ENCODE results near the gene PRKCH. TPM values are rescaled to one million over a fixed set of nuclear protein-coding genes. Genes with fewer than 3 reads are reported as not detected.

PRKCH gene
- total RNA-seq, 1 experiment from 2014 or later, result 5.2 TPM

DNA sequence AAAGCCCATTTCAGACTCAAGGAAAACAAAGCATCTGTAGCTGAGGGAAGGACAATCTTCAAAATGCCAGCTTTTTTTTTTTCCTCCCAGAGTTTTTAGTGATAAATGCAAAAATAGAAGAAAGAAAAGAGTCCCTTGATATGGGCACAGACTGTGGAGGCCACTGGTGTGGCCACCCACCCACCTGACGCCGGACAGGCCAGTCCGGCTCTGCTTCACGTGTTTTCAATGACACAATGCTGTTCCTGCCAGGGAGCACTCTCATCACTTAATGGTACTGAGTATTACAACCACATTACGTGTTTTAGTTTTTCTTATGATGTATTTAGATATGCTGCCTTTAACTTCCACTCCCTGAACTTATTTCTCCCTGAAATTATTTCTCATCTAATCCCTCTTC, 218.3 kb downstream of the PRKCH start:
- H2BK20ac ChIP-seq (ENCODE audit: low read depth, low read length, poor library complexity, severe bottlenecking), result no peak overlapping the region
- Mint-ChIP-seq H3K4me3 (no peak overlapping the region), H3K36me3 (ENCODE audit: insufficient read depth in 1 of 3, low read depth in 3 of 3) (no peaks in the 10 kb centered on the region), H3K27me3 (ENCODE audit: low read depth) (no peaks in the 10 kb centered on the region), H3K27ac (no peak overlapping the region), H3K4me1 (peaks cover 32 to 35% of the 10 kb centered on the region in 2 experiments), H3K9me3 (no peaks in the 10 kb centered on the region)
- TF ChIP-seq, protein P1, sequence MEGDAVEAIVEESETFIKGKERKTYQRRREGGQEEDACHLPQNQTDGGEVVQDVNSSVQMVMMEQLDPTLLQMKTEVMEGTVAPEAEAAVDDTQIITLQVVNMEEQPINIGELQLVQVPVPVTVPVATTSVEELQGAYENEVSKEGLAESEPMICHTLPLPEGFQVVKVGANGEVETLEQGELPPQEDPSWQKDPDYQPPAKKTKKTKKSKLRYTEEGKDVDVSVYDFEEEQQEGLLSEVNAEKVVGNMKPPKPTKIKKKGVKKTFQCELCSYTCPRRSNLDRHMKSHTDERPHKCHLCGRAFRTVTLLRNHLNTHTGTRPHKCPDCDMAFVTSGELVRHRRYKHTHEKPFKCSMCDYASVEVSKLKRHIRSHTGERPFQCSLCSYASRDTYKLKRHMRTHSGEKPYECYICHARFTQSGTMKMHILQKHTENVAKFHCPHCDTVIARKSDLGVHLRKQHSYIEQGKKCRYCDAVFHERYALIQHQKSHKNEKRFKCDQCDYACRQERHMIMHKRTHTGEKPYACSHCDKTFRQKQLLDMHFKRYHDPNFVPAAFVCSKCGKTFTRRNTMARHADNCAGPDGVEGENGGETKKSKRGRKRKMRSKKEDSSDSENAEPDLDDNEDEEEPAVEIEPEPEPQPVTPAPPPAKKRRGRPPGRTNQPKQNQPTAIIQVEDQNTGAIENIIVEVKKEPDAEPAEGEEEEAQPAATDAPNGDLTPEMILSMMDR (conservative IDR thresholded peaks at IDR 0.05), result no peak
- H3T11ph ChIP-seq (ENCODE audit: low read length), result no peak overlapping the region
- H3K79me1 ChIP-seq (ENCODE audit: insufficient read depth, low read depth, low read length, poor library complexity, severe bottlenecking), result no peaks in the 10 kb centered on the region
- no peak overlapping the region for H4K5ac ChIP-seq (ENCODE audit: insufficient read length, low read depth, low read length)
- H2BK15ac ChIP-seq (ENCODE audit: low read depth, low read length), result no peak overlapping the region
- no peak overlapping the region for H2BK12ac ChIP-seq (ENCODE audit: insufficient read length, low read depth, low read length)
- H3K4me1 ChIP-seq (ENCODE audit: insufficient read depth, low read length), result peaks cover 6% of the 10 kb centered on the region; the same call in 1 of the 2 replicates
- H3K27me3 ChIP-seq (ENCODE audit: insufficient read depth, low read length), result no peaks in the 10 kb centered on the region
- H2BK5ac ChIP-seq (ENCODE audit: insufficient read length, low read length), result no peak overlapping the region
- H4K20me1 ChIP-seq (ENCODE audit: control insufficient read depth, insufficient read depth, insufficient read length), result no peaks in the 10 kb centered on the region
- WGBS (ENCODE audit: extremely low coverage, insufficient read length, low lambda C conversion rate), result no CpG with 5 or more reads among the region's 5 CpGs
- DNase-seq, result no peak
- no peak overlapping the region for H4K91ac ChIP-seq (ENCODE audit: insufficient read length, low read depth, low read length)
- H4K8ac ChIP-seq (replicated peaks; ENCODE audit: insufficient read length, low read depth, low read length), result no peak overlapping the region
- H3K18ac ChIP-seq (ENCODE audit: insufficient read length, low read depth, low read length), result no peak overlapping the region
- H3K27ac ChIP-seq (ENCODE audit: insufficient read length, low read depth, low read length), result no peak overlapping the region
- H3K9ac ChIP-seq (ENCODE audit: extremely low read depth, insufficient read length, low read length), result no peak overlapping the region
- no peaks in the 10 kb centered on the region for H3K23me2 ChIP-seq (ENCODE audit: insufficient read length, low read depth, low read length, poor library complexity, severe bottlenecking)
- H3K56ac ChIP-seq (ENCODE audit: insufficient read length, low read depth, low read length), result no peak overlapping the region
- no peaks in the 10 kb centered on the region for H3K9me3 ChIP-seq (ENCODE audit: control insufficient read depth, low read depth, low read length)
- no peak overlapping the region for H3K4me2 ChIP-seq (ENCODE audit: insufficient read depth, insufficient read length, low read length)
- no peak overlapping the region for H2AFZ ChIP-seq (ENCODE audit: low read length)
- H3K4ac ChIP-seq (ENCODE audit: low read depth, low read length), result no peak overlapping the region
- H2BK120ac ChIP-seq (ENCODE audit: low read depth, low read length, poor library complexity, severe bottlenecking), result no peak overlapping the region
- H3K23ac ChIP-seq (ENCODE audit: insufficient read length, low read depth, low read length), result no peak overlapping the region
- H3K79me2 ChIP-seq (ENCODE audit: insufficient read depth, low read length), result no peaks in the 10 kb centered on the region
- H3K14ac ChIP-seq (ENCODE audit: insufficient read depth, low read length), result no peak overlapping the region
- no peak overlapping the region for H2AK5ac ChIP-seq (ENCODE audit: insufficient read length, low read length)
